Measurements from ENCODE around the gene OGFR.

OGFR gene

DNA sequence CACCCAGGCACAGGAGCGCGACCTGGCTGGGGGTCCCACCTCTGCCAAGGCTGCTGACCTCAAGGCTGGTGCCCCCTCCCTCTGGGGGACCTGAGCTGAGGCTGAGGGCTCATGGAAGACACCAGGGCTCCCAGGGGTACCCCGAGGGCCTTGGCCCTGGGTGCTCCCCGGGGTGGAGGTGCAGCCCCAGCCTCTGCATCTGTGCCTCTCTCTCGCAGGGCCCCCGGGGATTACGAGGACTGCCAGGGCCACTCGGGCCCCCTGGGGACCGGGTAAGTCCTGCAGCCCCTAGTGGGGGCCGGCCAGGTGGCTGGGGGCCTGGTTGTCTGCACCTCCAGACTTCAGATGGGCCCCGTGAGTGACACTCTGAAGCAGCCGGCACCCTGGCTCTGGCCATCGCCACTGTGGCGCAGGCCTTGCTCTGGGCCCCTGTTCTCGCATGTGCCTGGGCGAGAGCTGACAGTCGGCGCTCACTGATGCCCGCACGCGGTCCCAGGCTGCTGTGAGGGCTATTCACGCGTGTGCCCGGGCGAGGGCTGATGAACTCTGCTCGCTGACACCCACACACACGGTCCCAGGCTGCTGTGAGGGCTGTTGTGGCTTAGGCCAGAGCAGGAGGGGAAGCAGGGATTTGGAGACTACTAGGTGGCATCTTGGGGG is 21.5 kb downstream of the OGFR start:
- DNase-seq, result no peak

DNA sequence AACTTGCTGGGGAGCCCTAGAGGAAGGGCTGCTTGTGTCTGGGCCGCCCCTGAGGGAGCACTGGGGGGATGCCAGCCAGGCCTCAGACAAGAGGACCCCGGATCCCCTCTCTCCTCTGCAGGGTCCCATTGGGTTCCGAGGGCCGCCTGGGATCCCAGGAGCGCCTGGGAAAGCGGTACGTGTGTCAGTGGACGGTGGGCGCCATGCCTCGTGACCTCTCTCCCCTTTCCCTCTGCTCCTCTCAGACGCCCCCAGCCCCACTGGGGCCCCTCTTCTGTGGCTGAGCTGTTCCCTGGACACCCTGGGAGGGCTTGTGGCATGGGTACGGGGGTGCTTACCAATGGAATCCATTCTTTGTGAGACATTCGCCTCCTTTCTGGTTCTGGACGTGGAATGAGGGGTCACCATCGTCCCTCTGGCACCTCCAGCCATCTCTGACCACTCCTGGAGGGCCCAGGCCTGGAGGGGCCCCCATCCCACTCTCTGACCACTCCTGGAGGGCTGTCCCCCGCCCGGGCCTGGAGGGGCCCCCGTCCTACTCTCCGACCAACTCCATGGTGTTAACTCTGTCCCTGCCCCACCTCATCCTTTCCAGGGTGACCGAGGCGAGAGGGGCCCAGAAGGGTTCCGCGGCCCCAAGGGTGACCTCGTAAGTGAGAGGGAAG is 22.1 kb downstream of the OGFR start:
- no peak for DNase-seq

DNA sequence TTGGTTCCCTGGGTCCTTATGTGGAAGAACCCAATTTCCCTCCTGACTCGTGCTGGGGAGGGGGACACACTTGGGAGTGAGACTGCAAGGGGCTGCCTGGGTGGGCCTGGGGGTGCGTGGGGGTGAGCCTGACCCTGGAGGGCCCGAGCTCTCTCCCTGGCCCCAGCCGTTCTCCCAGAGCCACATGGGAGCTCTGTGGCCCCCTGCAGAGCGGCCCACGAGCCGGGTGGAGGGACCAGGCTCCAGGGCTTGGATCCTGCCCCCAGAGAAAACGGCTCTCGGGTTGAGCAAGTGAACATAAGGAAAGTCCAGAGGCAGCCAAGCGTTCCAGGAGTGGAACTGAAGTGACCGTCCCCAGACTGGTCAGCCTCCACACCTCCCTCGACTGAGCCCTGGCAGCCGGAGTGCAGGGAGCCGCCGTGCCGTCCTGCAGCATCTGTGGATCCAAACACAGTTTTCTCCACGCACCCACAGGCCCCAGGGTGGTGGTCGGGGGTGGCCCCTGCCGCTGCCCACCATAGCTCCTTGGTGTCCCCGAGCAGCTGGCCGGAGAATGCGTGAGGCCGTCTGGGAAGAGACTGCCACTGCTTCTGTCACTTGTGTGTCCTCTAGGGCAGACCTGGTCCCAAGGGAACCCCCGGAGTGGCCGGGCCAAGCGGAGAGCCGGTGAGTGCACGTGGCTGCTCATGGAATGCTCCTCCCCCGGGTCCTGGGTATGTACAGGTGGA is 22.8 kb downstream of the OGFR start:
- DNase-seq, result no peak

DNA sequence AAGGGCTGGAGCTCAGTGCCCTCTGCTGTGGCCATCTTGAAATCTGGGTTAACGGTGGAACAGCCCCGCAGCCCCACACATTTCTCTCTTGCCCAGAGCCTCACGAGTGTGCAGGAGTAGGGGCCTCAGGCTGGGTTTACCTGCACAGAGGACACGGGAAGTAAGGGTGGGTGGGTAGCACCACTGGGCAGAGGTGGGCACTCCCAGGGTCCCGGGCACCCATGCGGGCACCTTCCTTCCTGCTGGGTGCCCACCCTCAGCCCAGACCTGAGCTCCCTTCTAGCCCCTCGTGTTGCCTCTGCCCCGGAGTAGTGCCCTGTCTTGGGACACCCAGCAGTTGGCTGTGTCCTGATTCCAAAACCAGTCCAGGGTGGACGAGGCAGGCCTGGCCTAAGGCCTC is 23.4 kb downstream of the OGFR start:
- DNase-seq, result no peak

DNA sequence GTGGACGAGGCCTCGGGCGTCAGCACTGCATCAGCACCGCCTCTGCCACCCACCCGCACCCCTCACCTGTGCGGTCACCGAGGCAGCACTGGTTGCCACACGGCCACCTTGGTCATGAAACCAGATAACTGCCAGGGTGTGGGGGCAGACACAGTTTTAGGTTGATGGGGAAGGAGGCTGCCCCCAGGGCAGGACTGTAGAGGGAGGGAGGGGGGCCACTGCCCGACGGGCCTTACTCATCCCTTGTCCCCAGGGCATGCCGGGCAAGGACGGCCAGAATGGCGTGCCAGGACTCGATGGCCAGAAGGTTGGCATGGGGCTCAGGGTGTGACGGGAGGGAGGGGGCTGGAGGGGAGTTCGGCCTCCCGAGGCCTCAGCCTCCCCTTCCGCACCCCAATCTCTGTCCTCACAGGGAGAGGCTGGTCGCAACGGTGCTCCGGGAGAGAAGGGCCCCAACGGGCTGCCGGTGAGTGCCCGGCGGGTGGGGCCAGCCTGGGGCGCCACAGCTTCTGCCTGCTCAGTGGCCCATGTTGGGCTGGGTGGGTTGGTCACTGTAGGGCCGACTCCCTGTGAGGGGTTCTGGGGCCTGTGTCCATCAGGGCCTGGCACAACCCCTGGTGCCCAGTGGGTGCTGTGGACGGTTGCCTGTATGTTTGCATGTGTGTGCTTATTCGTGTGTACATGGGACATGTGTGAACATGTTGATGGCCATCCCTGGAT is 24.0 kb downstream of the OGFR start:
- DNase-seq, result no peak

DNA sequence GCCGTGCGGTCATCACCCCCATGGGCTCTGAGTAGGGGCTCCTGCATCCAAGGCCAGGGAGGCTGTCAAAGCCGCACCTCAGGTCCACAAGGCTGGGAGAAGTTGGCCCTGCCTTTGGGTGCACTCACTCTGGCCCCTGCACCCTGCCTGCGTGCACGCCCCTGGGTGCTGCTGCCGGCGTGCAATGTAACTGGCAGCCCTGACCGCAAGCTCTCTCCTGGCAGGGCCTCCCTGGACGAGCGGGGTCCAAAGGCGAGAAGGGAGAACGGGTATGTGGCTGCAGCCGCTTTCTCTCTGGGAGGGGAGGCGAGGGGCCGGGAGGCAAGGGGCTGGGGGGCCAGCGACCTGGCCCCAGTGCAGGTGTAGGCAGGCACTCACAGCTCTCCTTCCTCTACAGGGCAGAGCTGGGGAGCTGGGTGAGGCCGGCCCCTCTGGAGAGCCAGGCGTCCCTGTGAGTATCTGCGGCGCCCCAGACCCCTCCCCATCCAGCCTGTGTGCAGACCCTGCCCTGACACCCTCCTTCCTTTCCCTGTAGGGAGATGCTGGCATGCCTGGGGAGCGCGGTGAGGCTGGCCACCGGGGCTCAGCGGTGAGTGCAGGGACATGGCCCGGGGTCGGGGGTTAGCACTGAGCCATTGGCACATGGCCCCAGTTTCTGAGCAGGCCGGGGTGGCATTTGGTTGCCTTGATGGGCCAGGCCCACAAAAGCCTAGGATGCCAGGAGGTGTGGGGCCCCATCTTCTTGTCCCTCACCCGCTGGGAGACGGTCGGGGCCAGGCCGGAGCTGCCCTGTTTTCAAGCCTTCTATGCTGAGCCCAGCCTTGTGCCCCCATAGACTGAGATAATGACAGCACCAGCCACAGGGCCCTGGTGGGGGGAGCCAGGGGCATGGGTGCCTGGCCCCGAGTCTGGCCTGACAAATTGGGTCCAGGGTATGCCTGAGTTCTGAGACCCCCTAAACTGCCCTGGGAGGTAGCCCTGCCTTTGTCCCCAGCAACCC is 24.9 kb downstream of the OGFR start:
- no peak for DNase-seq

DNA sequence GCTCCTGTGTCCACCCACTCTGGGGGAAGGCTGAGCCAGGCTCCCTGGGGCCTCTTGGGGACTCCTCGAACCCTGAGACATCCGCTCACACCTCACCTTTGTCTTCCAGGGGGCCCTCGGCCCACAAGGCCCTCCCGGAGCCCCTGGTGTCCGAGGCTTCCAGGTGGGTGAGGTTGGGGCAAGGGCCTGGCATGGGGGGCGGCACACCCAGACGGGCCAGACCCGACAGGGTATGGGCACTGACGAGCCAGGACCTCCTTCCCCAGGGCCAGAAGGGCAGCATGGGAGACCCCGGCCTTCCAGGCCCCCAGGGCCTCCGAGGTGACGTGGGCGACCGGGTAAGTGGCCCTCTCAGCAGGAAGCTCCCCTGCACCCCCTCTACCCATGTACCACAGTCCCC is 25.6 kb downstream of the OGFR start:
- no peak for DNase-seq

DNA sequence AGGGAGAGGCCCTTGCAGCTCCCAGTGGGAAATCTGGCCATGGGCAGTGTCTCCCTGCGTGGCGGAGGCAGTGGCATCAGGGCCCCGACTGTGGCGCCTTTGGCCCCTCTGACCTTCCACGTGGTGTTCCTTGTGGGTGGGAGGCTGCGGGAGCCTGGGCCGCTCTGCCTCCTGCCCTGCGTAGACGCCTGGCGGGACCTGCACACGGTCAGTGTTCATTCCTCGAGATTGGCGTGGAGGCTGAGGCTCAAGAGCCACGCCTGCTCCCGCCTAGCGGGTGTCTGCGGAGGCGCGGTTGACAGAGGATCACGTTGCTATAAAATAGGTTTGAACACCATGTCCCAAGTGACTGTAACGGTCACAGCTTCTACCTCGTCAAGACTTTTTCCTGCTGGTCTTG is 26.2 kb downstream of the OGFR start:
- no peak for DNase-seq

DNA sequence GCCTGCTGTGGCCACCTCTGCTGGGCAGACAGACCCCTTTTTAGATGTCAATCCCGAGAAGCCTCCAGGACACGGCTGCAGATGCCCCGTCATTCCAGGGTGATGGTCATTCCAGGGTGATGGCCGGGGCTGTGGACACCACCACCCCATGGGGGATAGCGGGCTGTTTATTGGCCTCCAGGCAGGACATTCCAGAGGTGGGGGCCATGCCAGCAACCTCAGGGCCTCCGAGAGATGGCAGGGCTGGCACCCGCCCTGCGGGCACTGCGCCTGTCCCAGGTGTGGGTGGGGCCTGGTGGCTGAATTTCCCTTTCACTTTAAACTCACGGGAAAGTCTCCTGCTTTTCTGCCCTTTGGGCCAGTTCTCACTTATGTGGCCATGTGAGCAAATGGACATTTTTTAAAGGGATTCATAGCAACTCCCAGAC is 26.7 kb downstream of the OGFR start:
- no peak for DNase-seq

DNA sequence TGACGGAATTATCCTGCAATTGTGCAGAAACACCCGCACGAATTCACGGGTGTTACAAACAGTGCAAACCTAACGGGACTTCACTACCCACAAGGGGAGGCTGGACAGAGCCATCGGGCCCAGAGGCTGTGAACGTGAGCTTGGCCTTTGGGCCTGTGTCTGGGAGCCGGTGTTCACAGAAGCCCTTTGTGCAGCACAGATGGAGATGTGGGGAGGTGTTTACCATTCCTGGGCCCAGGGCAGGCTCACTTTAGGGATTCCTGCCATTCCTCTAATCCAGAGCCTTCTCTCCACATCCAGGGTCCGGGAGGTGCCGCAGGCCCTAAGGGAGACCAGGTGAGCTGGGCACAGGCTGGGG is 27.2 kb downstream of the OGFR start:
- no peak for DNase-seq

DNA sequence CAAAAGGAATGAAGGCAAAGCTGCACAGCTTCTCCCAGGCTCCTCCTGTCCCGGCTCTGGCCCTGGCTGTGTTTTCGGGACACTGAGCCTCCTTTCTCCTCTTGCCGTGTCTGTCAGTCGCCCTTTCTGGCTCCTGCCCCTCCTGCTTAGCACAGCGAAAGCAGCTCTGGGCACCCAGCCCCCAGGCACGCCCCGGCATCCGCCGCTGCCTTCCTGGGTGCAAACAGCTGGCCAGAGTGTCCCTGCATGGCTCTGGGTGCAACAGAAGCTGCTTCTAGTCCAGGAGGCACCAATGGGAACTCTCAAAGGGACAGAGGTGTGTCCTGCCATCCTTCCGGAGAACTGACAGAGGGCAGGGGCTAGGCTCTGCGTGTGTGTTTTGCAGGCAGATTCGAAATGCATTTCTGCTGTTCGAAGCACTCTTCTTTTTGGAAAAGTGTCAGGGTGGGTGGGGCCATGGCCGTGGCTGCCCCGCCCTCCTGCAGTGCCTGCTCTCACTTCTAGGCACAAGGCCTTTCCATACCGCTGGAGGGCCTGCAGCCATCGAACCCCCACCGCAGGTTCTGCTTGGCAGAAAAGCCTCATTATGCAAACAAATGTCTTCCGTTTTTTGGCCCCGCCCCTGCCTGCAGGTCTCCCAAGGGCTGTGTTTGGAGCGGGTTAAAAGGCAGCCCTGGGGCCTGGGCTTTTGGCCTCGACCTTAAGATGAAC is 27.7 kb downstream of the OGFR start:
- no peak for DNase-seq

DNA sequence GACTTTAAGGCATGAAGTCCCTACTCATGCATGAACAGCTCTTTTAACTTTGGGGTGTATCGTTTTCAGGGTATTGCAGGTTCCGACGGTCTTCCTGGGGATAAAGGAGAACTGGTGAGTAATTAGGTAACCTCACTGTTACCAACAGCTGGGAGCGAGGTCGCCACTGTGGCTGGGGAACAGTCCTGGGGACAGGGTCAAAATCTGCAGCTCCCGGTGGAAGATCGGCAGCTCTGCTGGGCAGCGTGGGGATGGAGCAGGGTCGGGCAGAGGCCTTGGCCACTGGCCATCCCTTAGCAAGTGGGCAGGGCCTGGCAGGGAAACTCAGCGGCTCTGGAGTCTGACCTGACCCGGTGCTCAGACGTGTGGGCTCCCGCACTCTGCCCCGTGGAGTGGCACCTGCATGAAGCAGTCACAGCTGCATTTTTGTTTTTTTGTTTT is 28.3 kb downstream of the OGFR start:
- no peak for DNase-seq

DNA sequence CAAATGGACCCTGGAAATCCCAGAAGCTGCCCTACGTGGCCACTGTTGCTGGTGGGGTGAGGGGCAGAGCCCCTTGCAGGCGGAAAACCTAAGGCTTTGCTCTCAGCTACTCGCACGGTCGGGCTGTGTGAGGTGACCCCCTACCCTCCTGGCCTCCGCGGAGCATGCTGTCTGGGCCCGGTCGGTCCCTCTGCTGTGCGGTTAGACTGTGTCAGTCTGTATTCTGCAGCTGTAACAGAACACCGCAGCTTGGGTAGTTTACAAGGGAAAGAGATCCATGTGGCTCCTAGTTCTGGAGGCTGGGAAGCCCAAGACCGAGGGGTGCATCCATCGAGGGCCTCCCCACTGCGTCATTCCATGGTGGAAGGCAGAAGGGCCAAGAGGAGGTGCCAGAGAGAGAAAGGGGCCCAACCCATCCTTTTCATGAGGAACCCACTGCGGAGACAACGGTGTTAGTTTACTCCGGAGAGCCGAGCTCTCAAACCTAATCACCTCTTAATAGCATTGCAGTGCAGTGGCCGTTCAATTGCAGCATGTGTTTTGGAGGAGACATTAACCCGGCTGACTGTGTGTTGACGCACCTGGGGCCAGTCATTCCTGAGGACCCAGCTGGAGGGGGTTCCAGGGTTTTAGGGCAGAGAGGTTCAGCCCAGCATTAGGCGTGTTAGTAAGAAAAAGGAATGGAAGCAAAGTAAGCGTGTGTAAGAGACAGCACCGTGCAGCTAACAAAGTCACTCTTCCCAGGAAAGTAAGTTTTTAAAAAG is 30.5 kb downstream of the OGFR start:
- DNase-seq, result no peak

DNA sequence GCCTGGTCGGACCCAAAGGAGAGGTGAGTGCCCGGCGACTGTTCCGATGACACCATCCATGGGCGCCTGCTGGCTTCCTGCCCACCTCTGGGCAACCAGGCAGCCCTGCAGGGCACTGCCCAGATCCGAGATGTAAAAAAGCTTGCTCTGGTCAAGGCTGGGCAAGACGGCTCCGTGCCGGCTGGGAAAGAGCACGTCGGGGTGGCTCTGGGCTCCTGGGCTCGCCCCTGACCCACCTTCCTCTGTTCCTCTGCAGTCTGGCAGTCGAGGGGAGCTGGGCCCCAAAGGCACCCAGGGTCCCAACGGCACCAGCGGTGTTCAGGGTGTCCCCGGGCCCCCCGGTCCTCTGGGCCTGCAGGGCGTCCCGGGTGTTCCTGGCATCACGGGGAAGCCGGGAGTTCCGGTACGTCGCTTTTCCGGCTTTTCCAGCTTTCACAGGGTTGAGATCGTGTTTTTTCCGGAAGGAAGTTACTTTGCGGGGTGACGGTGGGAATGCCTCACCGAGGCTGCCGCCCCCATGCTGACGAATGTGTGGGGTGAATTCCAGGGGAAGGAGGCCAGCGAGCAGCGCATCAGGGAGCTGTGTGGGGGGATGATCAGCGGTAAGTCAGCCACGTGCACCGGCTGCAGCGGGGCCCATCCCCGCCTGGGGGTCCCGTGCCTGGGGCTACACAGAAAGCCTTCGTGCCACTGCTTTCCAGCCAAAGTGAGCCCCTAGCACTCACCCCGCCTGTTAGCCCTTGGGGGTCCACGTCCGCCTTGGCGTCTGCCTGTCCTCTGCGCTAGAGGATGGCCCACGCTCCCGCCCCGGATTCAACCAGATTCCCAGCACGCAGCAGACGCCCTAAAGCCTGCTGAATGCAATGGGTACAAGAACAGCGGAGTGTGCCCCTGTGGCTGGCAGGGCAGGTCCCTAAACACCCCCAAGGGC is 31.6 kb downstream of the OGFR start:
- no peak for DNase-seq

DNA sequence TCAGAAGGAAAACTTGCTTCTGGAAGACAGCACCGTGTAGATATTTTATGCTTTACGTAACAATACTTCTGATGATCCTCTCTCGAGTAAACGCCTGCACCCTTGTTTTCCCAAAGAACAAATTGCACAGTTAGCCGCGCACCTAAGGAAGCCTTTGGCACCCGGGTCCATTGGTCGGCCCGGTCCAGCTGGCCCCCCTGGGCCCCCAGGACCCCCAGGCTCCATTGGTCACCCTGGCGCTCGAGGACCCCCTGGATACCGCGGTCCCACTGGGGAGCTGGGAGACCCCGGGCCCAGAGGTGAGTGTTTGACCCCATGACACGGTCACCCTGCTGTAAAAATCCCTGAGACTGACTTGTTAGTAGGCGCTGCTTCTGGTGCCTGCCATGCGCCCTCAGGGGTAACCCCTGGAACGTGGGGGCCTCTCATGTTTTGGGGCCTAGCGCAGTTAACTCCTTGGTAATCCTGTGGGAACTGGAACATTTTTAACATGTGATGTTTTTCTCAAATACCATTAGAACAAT is 32.4 kb downstream of the OGFR start:
- no peak for DNase-seq

DNA sequence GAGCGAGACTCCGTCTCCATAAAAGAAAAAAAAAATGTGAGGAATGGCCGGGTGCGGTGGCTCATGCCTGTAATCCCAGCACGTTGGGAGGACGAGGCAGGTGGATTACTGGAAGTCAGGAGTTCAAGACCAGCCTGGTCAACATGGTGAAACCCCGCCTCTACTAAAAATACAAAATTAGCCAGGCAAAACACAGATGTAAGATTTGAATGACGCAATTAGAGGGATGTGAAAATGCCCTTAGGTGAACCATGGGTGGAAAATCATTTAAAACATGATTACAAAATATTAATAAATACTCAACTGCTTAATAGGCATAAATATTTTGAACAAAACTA is 33.1 kb downstream of the OGFR start:
- DNase-seq, result no peak

DNA sequence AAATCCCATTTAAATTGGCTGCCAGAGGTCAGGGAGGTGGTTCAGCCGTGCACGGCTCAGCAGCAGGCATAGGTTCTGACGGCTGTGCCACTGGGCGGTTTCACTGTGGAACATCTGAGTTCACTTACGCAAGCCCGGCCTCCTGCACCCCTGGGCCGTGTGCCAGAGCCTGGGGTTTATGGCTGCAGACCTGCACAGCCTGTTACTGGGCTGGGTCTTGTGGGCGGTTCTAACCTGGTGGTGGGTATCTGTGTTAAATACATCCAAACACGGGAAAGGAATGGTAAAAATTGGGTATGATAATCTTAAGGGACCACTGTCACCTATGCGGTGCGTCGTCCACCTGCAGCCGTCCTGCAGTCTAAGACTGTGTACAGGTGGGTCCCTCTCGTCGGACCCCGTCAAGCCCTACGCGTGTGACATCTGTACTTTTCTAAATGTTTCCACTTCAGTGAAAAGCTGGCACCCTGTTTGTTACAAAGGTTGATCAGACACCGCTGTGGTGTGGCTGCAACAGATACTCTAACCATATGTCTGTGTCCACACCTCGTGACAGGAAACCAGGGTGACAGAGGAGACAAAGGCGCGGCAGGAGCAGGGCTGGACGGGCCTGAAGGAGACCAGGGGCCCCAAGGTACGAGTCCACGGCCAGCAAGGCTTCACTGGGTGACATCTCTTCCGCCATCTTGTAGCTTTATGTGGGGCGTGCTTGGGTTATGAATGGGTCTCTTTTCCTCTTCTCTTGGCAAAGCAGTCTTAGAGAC is 33.7 kb downstream of the OGFR start:
- DNase-seq, result no peak

DNA sequence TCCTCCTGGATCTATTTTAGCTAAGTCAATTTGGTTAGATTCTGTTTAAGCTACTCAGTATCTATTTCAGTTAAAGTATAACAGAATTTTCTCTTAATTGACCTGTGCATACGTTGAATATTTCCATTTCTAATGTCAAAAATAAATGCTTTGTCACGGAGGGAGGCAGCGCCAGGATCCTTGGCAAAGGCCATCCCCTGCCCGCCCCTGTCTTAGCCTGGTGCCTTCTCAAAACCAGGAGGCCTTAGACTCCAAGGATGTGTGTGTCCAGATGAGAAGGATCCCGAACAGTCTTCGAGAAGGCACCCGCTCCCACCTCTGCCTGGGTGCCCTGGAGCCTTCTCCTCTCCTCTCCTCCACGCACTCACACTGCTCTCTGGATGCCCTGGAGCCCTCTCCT is 34.6 kb downstream of the OGFR start:
- DNase-seq, result no peak

DNA sequence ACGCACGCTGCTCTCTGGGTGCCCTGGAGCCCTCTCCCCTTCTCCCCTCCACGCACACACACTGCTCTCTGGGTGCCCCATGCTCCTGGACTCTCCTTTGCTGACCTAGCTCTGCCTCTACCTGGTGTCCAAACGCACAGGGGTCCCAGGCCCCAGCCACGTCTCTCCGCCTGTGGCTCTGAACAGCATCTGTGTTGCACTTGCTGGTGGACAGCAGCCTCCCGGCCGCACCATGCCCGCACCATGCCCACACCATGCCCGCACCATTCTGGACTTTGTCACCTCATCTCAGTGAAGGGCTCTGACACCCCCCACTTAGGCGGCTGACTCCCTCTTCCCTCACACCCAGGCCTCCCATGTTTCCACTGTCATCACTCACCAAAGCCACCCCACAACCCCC is 35.2 kb downstream of the OGFR start:
- no peak for DNase-seq

All from eye (tissue), 1 donor.